Neural cell (in vitro differentiated cells): ENCODE measurements around the gene GGCX. TPM values are rescaled to one million over a fixed set of nuclear protein-coding genes. Genes with fewer than 3 reads are reported as not detected.

Experiments used
- H2AFZ ChIP-seq: fragments of 200-600, 300-800 bp; sonication (generic), shearing (Covaris generic); 2 replicates; pipeline ENCODE4 v1.6.0; 2014; ENCODE audit warnings: low read depth, mild to moderate bottlenecking, antibody characterized with exemption, low read length, moderate library complexity
- H3F3A ChIP-seq: fragments of 200-600 bp; shearing (Covaris generic); 2 replicates; pipeline ENCODE4 v1.6.1; 2016; ENCODE audit warnings: mild to moderate bottlenecking, moderate library complexity, mixed read lengths, antibody characterized with exemption, low read length; ENCODE audit not compliant: insufficient read depth, poor library complexity, severe bottlenecking
- H3K27ac ChIP-seq: fragments of 200-600, 300-800 bp; sonication (generic), shearing (Covaris generic); 2 replicates; pipeline ENCODE4 v1.5.1; 2014; ENCODE audit warnings: mild to moderate bottlenecking, low read length, moderate library complexity
- H3K27me3 ChIP-seq: fragments of 300-800, 200-600 bp; sonication (generic), shearing (Covaris generic); 2 replicates; pipeline ENCODE4 v1.6.0; 2014; ENCODE audit warnings: mild to moderate bottlenecking, low read depth, low read length, moderate library complexity; ENCODE audit not compliant: insufficient read depth
- H3K36me3 ChIP-seq: fragments of 300-800, 200-600 bp; sonication (generic), shearing (Covaris generic); 2 replicates; pipeline ENCODE4 v1.5.1; 2014; ENCODE audit warnings: mild to moderate bottlenecking, antibody characterized with exemption, low read length, moderate library complexity; ENCODE audit not compliant: insufficient read depth
- H3K4me2 ChIP-seq: fragments of 300-800, 200-600 bp; sonication (generic), shearing (Covaris generic); 2 replicates; pipeline ENCODE4 v1.6.0; 2014; ENCODE audit warnings: mild to moderate bottlenecking, low read length
- H3K4me3 ChIP-seq: fragments of 300-800, 200-600 bp; sonication (generic), shearing (Covaris generic); 2 replicates; pipeline ENCODE4 v1.5.1; 2014; ENCODE audit warnings: mild to moderate bottlenecking, low read length, moderate library complexity
- H3K79me2 ChIP-seq: fragments of 200-600 bp; shearing (Covaris generic); replicated peaks from 2 replicates; pipeline ENCODE4 v1.6.0; 2014; ENCODE audit warnings: mild to moderate bottlenecking, low read length, moderate library complexity; ENCODE audit not compliant: insufficient read depth
- H3K9ac ChIP-seq: fragments of 300-800, 200-600 bp; sonication (generic), shearing (Covaris generic); 2 replicates; pipeline ENCODE4 v1.6.1; 2016; ENCODE audit warnings: mild to moderate bottlenecking, low read length, mixed read lengths
- H3K9me2 ChIP-seq: fragments of 200-600 bp; shearing (Covaris generic); 2 replicates; pipeline ENCODE4 v1.6.1; 2016; ENCODE audit warnings: mild to moderate bottlenecking, low read length, mixed read lengths; ENCODE audit not compliant: insufficient read depth
- H3K9me3 ChIP-seq: fragments of 200-600, 300-800 bp; sonication (generic), shearing (Covaris generic); 2 replicates; pipeline ENCODE4 v1.6.1; 2016; ENCODE audit warnings: mild to moderate bottlenecking, mixed run types, low read length, moderate library complexity, mixed read lengths
- H4K20me1 ChIP-seq: fragments of 200-600 bp; shearing (Covaris generic); 2 replicates; pipeline ENCODE4 v1.6.1; 2016; ENCODE audit warnings: mild to moderate bottlenecking, mixed run types; ENCODE audit not compliant: insufficient read depth
- EP300 ChIP-seq: fragments of 450-650 bp; conservative IDR thresholded peaks from 2 replicates; pipeline ENCODE4 v1.6.1; 2014; ENCODE audit warnings: antibody characterized with exemption, mild to moderate bottlenecking, moderate library complexity; ENCODE audit not compliant: poor library complexity, severe bottlenecking
- EZH2 ChIP-seq: fragments of 200-600, 300-800 bp; shearing (Covaris generic), sonication (generic); IDR thresholded peaks from 2 replicates; pipeline ENCODE4 v1.6.1; 2014; ENCODE audit warnings: antibody characterized with exemption, low read length, borderline replicate concordance, mild to moderate bottlenecking; ENCODE audit not compliant: insufficient read depth, poor library complexity, severe bottlenecking
- MXI1 ChIP-seq: fragments of 450-650 bp; conservative IDR thresholded peaks from 2 replicates; pipeline ENCODE4 v1.6.1; 2014; ENCODE audit warnings: antibody characterized with exemption, mild to moderate bottlenecking; ENCODE audit not compliant: poor library complexity, severe bottlenecking
- POLR2AphosphoS5 ChIP-seq: IDR thresholded peaks from 2 replicates; pipeline ENCODE4 v1.6.1; 2012
- RAD21 ChIP-seq: fragments of 450-650 bp; conservative IDR thresholded peaks from 2 replicates; pipeline ENCODE4 v1.6.1; 2014; ENCODE audit warnings: antibody characterized with exemption, mild to moderate bottlenecking, moderate library complexity
- REST ChIP-seq: IDR thresholded peaks from 2 replicates; pipeline ENCODE4 v1.6.1; 2012; ENCODE audit warnings: borderline replicate concordance
- SMC3 ChIP-seq: fragments of 450-650 bp; conservative IDR thresholded peaks from 2 replicates; pipeline ENCODE4 v1.6.1; 2014; ENCODE audit warnings: antibody characterized with exemption, mild to moderate bottlenecking, moderate library complexity; ENCODE audit not compliant: poor library complexity
- TAF1 ChIP-seq: IDR thresholded peaks from 2 replicates; pipeline ENCODE4 v1.6.1; 2012; ENCODE audit warnings: low read depth
- polyA plus RNA-seq: library from polyadenylated mRNA; depleted of rRNA; stranded (reverse); fragments of >200 nt; gene quantifications from 2 replicates; pipeline ENCODE4 v1.2.3, GENCODE V29; 2014
- TF ChIP-seq, protein P1 (sequence below): fragments of 450-650 bp; IDR thresholded peaks from 2 replicates; pipeline ENCODE4 v1.5.1; 2014; ENCODE audit warnings: antibody characterized with exemption, mild to moderate bottlenecking, moderate library complexity; ENCODE audit not compliant: poor library complexity, severe bottlenecking

GGCX gene
- polyA plus RNA-seq, 1 donor from 2014 or later, result 41.4 TPM

- H3F3A ChIP-seq, result no peaks in the 10 kb centered on the region
- peaks cover 10% of the 10 kb centered on the region for H3K27me3 ChIP-seq
- no peaks in the 10 kb centered on the region for H3K9me3 ChIP-seq
- no peaks in the 10 kb centered on the region for H3K79me2 ChIP-seq
- H3K4me2 ChIP-seq, result no peak within 1 kb of the TSS
- no peak for TF ChIP-seq POLR2AphosphoS5
- H3K36me3 ChIP-seq, result no peaks in the 10 kb centered on the region
- H4K20me1 ChIP-seq, result no peaks in the 10 kb centered on the region
- no peak within 1 kb of the TSS for H3K27ac ChIP-seq
- H2AFZ ChIP-seq, result no peak within 1 kb of the TSS
- no peak within 1 kb of the TSS for H3K9ac ChIP-seq
- H3K9me2 ChIP-seq, result no peaks in the 10 kb centered on the region
- H3K4me3 ChIP-seq, result no peak within 1 kb of the TSS
These were observed 16.3 kb upstream of the GGCX start, which contains the start of gene VAMP8 for GRCh38 chr2:85577386-85578242. Gene VAMP8 (plus strand): TSS chr2:85577586. CDS start chr2:85577647, 61 bp downstream.

DNA sequence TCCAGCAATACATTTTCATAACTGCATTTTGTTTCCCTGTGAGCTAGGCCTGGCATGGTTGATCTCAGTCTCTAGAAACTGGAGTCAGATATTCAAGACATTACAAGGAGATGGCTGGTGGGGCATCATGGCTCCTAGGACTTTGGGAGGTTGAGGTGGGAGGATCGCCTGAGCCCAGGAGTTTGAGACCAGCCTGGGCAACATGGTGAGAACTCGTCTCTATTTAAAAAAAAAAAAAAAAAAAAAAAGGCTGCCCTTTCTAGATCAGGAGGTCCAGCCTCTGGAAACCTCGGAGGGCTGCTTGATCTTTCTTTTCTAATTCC is 15.7 kb upstream of the GGCX start:
- no peak overlapping the region for H3K4me2 ChIP-seq
- no peaks in the 10 kb centered on the region for H4K20me1 ChIP-seq
- H3K9me2 ChIP-seq, result no peaks in the 10 kb centered on the region
- H3K79me2 ChIP-seq, result no peaks in the 10 kb centered on the region
- H3K9me3 ChIP-seq, result no peaks in the 10 kb centered on the region
- no peaks in the 10 kb centered on the region for H3K36me3 ChIP-seq
- no peak overlapping the region for H3K27ac ChIP-seq
- no peak overlapping the region for H3K9ac ChIP-seq
- no peaks in the 10 kb centered on the region for H3F3A ChIP-seq
- H2AFZ ChIP-seq, result no peak overlapping the region
- H3K27me3 ChIP-seq, result peaks cover 6% of the 10 kb centered on the region
- TF ChIP-seq REST (no peak), POLR2AphosphoS5 (no peak), RAD21 (no peak), MXI1 (no peak), EZH2 (no peak), TAF1 (no peak), EP300 (no peak), SMC3 (no peak)
- TF ChIP-seq, protein P1, sequence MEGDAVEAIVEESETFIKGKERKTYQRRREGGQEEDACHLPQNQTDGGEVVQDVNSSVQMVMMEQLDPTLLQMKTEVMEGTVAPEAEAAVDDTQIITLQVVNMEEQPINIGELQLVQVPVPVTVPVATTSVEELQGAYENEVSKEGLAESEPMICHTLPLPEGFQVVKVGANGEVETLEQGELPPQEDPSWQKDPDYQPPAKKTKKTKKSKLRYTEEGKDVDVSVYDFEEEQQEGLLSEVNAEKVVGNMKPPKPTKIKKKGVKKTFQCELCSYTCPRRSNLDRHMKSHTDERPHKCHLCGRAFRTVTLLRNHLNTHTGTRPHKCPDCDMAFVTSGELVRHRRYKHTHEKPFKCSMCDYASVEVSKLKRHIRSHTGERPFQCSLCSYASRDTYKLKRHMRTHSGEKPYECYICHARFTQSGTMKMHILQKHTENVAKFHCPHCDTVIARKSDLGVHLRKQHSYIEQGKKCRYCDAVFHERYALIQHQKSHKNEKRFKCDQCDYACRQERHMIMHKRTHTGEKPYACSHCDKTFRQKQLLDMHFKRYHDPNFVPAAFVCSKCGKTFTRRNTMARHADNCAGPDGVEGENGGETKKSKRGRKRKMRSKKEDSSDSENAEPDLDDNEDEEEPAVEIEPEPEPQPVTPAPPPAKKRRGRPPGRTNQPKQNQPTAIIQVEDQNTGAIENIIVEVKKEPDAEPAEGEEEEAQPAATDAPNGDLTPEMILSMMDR, result no peak
- H3K4me3 ChIP-seq, result no peak overlapping the region
